H1 (cell line): ENCODE data around the gene LUZP1. TPM values are rescaled to one million over a fixed set of nuclear protein-coding genes. Genes with fewer than 3 reads are reported as not detected.

Experiments
- RAD21 ChIP-seq, 2 experiments: IDR thresholded peaks in 1 of 2; conservative IDR thresholded peaks in 1 of 2; 2 replicates each; pipeline ENCODE4 v1.6.1; 2011; ENCODE audit warnings: low read depth in 2 of 2, low read length in 2 of 2, improper control_type of control experiment in 1 of 2, inconsistent platforms in 1 of 2, mild to moderate bottlenecking in 1 of 2, moderate library complexity in 1 of 2
- polyA plus RNA-seq, 7 experiments: library from polyadenylated mRNA; depleted of rRNA in 3 of 7; stranded (reverse) in 5 of 7; unstranded in 2 of 7; fragments of >200 nt in 5 of 7; fragments of 200-250 nt in 2 of 7; gene quantifications; 1 replicate in 5 of 7; 2 replicates in 1 of 7; 4 replicates in 1 of 7; pipeline versions ENCODE4 v1.2.1 to v1.2.3, GENCODE V29; 2011 to 2013; ENCODE audit warnings: missing spikeins in 2 of 7, mixed read lengths in 2 of 7
- total RNA-seq: library from RNA; stranded (reverse); fragmentation: NEBNext Ultra II Directional; extraction: Animal tissue kit (Norgen Biotek cat#: 25700); gene quantifications from 2 replicates; pipeline ENCODE4 v1.2.1, GENCODE V29; 2021
- TF ChIP-seq, protein P1 (sequence below): fragments of 300-600 bp; sonication (generic); IDR thresholded peaks from 2 replicates; pipeline ENCODE4 v1.7.1; 2012; ENCODE audit warnings: low read length, moderate library complexity, mild to moderate bottlenecking, inconsistent platforms; ENCODE audit not compliant: insufficient replicate concordance

LUZP1 gene
- total and polyA plus RNA-seq, 2 of the 8 experiments (the other 6 are each of a cell fraction or from before 2014, with no cell fraction given), result 14.0 to 60.5 TPM

DNA sequence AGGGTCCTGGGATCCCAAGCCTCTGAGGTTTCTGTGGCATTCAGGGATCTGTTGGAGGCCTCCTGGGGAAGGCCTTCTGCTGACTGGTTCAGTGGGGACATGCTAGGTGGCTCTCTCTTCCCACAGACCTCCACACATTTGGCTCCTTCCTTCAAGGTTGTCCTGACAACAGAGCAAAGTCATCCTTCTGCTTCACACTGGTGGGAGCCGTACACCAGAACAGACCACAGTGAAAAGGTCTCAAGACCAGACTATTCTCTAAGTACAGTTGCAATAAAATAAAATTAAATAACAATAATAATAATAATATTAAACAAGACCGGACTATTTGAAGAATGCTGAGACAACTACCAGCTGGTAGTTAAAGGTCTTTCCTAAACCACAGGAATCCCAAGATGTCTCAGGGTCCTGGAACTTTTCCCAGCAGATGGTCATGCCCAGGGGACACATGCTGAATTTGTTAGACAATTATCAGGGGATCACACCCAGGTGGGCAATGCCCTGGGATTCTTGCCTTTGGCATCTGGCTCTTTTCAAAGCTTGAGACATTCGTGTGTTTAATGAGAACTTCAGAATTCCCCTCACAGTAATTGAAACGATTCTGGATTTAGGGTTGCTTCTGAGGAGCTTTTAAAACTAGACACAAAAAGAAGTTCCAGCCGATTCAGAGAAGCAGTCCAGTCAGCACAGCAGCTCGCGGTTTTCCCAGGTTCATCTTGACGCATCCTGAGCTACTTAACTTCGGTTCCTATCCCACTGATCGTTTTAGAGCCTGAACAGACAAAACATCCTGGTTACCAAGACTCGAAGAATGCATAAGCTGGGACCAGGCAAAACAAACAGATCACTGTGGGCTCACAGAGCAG lies 25.7 kb upstream of the LUZP1 start (continued):
- TF ChIP-seq, protein P1, sequence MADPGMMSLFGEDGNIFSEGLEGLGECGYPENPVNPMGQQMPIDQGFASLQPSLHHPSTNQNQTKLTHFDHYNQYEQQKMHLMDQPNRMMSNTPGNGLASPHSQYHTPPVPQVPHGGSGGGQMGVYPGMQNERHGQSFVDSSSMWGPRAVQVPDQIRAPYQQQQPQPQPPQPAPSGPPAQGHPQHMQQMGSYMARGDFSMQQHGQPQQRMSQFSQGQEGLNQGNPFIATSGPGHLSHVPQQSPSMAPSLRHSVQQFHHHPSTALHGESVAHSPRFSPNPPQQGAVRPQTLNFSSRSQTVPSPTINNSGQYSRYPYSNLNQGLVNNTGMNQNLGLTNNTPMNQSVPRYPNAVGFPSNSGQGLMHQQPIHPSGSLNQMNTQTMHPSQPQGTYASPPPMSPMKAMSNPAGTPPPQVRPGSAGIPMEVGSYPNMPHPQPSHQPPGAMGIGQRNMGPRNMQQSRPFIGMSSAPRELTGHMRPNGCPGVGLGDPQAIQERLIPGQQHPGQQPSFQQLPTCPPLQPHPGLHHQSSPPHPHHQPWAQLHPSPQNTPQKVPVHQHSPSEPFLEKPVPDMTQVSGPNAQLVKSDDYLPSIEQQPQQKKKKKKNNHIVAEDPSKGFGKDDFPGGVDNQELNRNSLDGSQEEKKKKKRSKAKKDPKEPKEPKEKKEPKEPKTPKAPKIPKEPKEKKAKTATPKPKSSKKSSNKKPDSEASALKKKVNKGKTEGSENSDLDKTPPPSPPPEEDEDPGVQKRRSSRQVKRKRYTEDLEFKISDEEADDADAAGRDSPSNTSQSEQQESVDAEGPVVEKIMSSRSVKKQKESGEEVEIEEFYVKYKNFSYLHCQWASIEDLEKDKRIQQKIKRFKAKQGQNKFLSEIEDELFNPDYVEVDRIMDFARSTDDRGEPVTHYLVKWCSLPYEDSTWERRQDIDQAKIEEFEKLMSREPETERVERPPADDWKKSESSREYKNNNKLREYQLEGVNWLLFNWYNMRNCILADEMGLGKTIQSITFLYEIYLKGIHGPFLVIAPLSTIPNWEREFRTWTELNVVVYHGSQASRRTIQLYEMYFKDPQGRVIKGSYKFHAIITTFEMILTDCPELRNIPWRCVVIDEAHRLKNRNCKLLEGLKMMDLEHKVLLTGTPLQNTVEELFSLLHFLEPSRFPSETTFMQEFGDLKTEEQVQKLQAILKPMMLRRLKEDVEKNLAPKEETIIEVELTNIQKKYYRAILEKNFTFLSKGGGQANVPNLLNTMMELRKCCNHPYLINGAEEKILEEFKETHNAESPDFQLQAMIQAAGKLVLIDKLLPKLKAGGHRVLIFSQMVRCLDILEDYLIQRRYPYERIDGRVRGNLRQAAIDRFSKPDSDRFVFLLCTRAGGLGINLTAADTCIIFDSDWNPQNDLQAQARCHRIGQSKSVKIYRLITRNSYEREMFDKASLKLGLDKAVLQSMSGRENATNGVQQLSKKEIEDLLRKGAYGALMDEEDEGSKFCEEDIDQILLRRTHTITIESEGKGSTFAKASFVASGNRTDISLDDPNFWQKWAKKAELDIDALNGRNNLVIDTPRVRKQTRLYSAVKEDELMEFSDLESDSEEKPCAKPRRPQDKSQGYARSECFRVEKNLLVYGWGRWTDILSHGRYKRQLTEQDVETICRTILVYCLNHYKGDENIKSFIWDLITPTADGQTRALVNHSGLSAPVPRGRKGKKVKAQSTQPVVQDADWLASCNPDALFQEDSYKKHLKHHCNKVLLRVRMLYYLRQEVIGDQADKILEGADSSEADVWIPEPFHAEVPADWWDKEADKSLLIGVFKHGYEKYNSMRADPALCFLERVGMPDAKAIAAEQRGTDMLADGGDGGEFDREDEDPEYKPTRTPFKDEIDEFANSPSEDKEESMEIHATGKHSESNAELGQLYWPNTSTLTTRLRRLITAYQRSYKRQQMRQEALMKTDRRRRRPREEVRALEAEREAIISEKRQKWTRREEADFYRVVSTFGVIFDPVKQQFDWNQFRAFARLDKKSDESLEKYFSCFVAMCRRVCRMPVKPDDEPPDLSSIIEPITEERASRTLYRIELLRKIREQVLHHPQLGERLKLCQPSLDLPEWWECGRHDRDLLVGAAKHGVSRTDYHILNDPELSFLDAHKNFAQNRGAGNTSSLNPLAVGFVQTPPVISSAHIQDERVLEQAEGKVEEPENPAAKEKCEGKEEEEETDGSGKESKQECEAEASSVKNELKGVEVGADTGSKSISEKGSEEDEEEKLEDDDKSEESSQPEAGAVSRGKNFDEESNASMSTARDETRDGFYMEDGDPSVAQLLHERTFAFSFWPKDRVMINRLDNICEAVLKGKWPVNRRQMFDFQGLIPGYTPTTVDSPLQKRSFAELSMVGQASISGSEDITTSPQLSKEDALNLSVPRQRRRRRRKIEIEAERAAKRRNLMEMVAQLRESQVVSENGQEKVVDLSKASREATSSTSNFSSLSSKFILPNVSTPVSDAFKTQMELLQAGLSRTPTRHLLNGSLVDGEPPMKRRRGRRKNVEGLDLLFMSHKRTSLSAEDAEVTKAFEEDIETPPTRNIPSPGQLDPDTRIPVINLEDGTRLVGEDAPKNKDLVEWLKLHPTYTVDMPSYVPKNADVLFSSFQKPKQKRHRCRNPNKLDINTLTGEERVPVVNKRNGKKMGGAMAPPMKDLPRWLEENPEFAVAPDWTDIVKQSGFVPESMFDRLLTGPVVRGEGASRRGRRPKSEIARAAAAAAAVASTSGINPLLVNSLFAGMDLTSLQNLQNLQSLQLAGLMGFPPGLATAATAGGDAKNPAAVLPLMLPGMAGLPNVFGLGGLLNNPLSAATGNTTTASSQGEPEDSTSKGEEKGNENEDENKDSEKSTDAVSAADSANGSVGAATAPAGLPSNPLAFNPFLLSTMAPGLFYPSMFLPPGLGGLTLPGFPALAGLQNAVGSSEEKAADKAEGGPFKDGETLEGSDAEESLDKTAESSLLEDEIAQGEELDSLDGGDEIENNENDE, result no peak
- TF ChIP-seq RAD21 (IDR thresholded peaks at IDR 0.05 in 1 of 2, conservative IDR thresholded peaks at IDR 0.05 in 1 of 2; ENCODE audit: low read depth in 2 of 2, low read length in 2 of 2), result no peak
